Measurements from ENCODE around the gene GNAT1. TPM values are rescaled to one million over a fixed set of nuclear protein-coding genes. Genes with fewer than 3 reads are reported as not detected.

Gene GNAT1
- total and polyA plus RNA-seq, 2 donors (not counting 1 experiment from before 2014, with no cell fraction given) = not detected

DNA sequence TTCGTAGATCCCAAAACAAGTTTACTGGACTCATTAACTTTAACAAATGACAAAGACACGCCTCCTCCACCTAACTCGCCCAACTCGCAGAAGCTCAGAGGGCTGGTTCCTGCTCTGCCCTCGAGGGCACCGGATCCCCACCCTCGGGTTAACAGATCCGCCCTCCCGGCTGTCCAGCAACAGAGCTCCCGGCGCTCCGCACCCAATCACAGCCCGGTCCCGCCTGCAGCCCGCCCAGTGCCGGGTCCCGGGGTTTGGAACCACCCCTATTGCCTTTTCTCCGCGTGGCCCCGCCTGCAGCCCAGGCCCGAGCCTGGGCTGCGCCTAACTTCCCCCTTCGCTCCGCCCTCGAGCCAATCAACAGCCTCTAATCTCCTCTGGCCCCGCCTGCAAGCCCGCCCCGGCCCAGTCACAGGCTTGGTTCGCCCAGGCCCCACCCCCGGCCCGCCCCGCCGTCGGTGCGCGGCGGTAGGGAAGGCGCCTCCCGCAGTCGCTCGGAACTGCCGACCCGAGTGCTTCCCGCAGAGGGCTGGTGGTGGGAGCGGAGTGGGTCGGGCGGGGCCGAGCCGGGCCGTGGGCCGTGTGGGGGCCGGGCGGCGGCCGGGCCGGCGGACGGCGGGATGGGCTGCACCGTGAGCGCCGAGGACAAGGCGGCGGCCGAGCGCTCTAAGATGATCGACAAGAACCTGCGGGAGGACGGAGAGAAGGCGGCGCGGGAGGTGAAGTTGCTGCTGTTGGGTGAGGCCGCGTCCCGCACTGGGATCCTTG is 44.5 kb downstream of the GNAT1 start, which contains the start of gene GNAI2:
Gene GNAI2, plus strand, starts transcription at position 489 of the 768 bp plus-strand sequence. Its CDS starts 132 bp downstream, at position 621.
- peaks cover 92% of the 10 kb centered on the region for H3K79me2 ChIP-seq (ENCODE audit: control insufficient read depth, insufficient read depth, low read length)
- ChIA-PET POLR2A (interaction anchor here (0.5 to 1.7 kb wide), 9 partner anchors 8 to 1822 kb away, joined by 3 to 11 read pairs (median 4); partner anchors contain the start of genes HYAL3 and NAA80), CTCF (interaction anchor here (0.6 to 27.3 kb wide), 8 partner anchors 2 to 433 kb away, joined by 3 to 596 read pairs (median 4); partner anchors contain the start of genes GNAI2, HYAL3, INKA1 and NAA80)
- no peaks in the 10 kb centered on the region for H3K27me3 ChIP-seq (replicated peaks in 1 of 4; ENCODE audit: control extremely low read depth in 1 of 4, control insufficient read depth in 3 of 4, insufficient read depth in 4 of 4, low read length in 3 of 4)
- H3K27ac ChIP-seq (ENCODE audit: low read length in 2 of 2) = peak within 1 kb of the TSS; percentile 65 to 91
- H4K20me1 ChIP-seq (ENCODE audit: control insufficient read depth, insufficient read depth, low read length, poor library complexity, severe bottlenecking) = peaks cover 45% of the 10 kb centered on the region
- H3K4me3 ChIP-seq (ENCODE audit: control extremely low read depth in 1 of 5, extremely low read depth in 1 of 5, insufficient read depth in 1 of 5, low read depth in 2 of 5, low read length in 4 of 5) = peak within 1 kb of the TSS; percentile 70 to 100 (median 95)
- peaks cover 0 to 23% of the 10 kb centered on the region in 2 experiments for H3K36me3 ChIP-seq (replicated peaks in 1 of 2; ENCODE audit: control extremely low read depth in 1 of 2, control insufficient read depth in 1 of 2, extremely low read depth in 1 of 2, insufficient read depth in 2 of 2, low read length in 1 of 2)
- Mint-ChIP-seq H3K4me3 (peak within 1 kb of the TSS; percentile 97), H3K9me3 (ENCODE audit: insufficient read depth) (no peaks in the 10 kb centered on the region), H3K27me3 (no peaks in the 10 kb centered on the region), H3K4me1 (peaks cover 54% of the 10 kb centered on the region), H3K27ac (peak within 1 kb of the TSS; percentile 97)
- H3K4me1 ChIP-seq (ENCODE audit: control insufficient read depth in 2 of 2, insufficient read depth in 2 of 2, low read length in 2 of 2) = peaks cover 39 to 46% of the 10 kb centered on the region in 2 donors
- TF ChIP-seq EZH2 (IDR thresholded peaks at IDR 0.05; ENCODE audit: borderline replicate concordance, insufficient read depth, low read depth, low read length, poor library complexity, severe bottlenecking) = no peak
- no peak for TF ChIP-seq CTCF (IDR thresholded peaks at IDR 0.05)
- H3K9ac ChIP-seq (ENCODE audit: low read length) = peak within 1 kb of the TSS; percentile 78
- no peaks in the 10 kb centered on the region for H3K9me3 ChIP-seq (ENCODE audit: control extremely low read depth in 1 of 3, control insufficient read depth in 2 of 3, insufficient read depth in 1 of 3, low read length in 2 of 3)
- intact Hi-C loops (cut with micrococcal nuclease) = loop anchor here (1.0 to 10.0 kb wide), 9 partner anchors 9 to 1519 kb away; partner anchors contain the start of genes APEH, HYAL2, HYAL3 and IFRD2
- ATAC-seq (ENCODE audit: low read depth) (peak; percentile 88), DNase-seq (peak; percentile 99)
- peak within 1 kb of the TSS; percentile 71 for H2AFZ ChIP-seq (ENCODE audit: insufficient read depth, low read depth, low read length, poor library complexity, severe bottlenecking)
- under 1% methylated on average over 74 of the region's 75 CpGs for WGBS (ENCODE audit: insufficient coverage)
- H3K4me2 ChIP-seq (replicated peaks; ENCODE audit: low read depth, low read length, poor library complexity, severe bottlenecking) = peak within 1 kb of the TSS; percentile 97
